ENCODE measurements around the gene CALM1. TPM values are rescaled to one million over a fixed set of nuclear protein-coding genes. Genes with fewer than 3 reads are reported as not detected.

The CALM1 gene
- total and polyA plus RNA-seq, 2 donors from 2014 or later = 328 to 469 TPM

- no peaks in the 10 kb centered on the region for H3K9me3 ChIP-seq (ENCODE audit: control insufficient read depth in 2 of 3, insufficient read depth in 1 of 3, low read length in 3 of 3)
- H3K36me3 ChIP-seq (ENCODE audit: control insufficient read depth in 2 of 3, insufficient read depth in 3 of 3, low read length in 3 of 3) = no peaks in the 10 kb centered on the region
- no peak overlapping the region for H3K27ac ChIP-seq (ENCODE audit: low read depth in 2 of 2, low read length in 2 of 2)
- H3K27me3 ChIP-seq (ENCODE audit: control insufficient read depth, insufficient read depth, low read length) = no peaks in the 10 kb centered on the region
- no peaks in the 10 kb centered on the region for H3K4me1 ChIP-seq (ENCODE audit: control insufficient read depth in 2 of 3, insufficient read depth in 2 of 3, low read depth in 1 of 3, low read length in 3 of 3)
- FAIRE-seq (no peak), DNase-seq (peak in 2 of 5 donors; percentile 44 to 56)
- H3K9ac ChIP-seq (ENCODE audit: low read length in 3 of 3) = no peak overlapping the region
- intact Hi-C loops (cut with DNase I) = no loop called here
- TF ChIP-seq CTCF (IDR thresholded peaks at IDR 0.05; ENCODE audit: borderline replicate concordance, extremely low read depth, insufficient read depth) = no peak
- no peak overlapping the region for H3K4me3 ChIP-seq (ENCODE audit: low read length in 3 of 3)
Observed at GRCh38 chr14:90416720-90417119, 19.9 kb downstream of the CALM1 start.

- FAIRE-seq (no peak), DNase-seq (no peak)
- no peak for TF ChIP-seq CTCF (IDR thresholded peaks at IDR 0.05; ENCODE audit: borderline replicate concordance, extremely low read depth, insufficient read depth)
- no peaks in the 10 kb centered on the region for H3K9me3 ChIP-seq (ENCODE audit: control insufficient read depth in 2 of 3, insufficient read depth in 1 of 3, low read length in 3 of 3)
- no peak overlapping the region for H3K9ac ChIP-seq (ENCODE audit: low read length in 3 of 3)
- H3K27me3 ChIP-seq (ENCODE audit: control insufficient read depth, insufficient read depth, low read length) = no peaks in the 10 kb centered on the region
- H3K36me3 ChIP-seq (ENCODE audit: control insufficient read depth in 2 of 3, insufficient read depth in 3 of 3, low read length in 3 of 3) = no peaks in the 10 kb centered on the region
- no peak overlapping the region for H3K27ac ChIP-seq (ENCODE audit: low read depth in 2 of 2, low read length in 2 of 2)
- intact Hi-C loops (cut with DNase I) = no loop called here
- H3K4me1 ChIP-seq (ENCODE audit: control insufficient read depth in 2 of 3, insufficient read depth in 2 of 3, low read depth in 1 of 3, low read length in 3 of 3) = no peaks in the 10 kb centered on the region
- H3K4me3 ChIP-seq (ENCODE audit: low read length in 3 of 3) = no peak overlapping the region
Observed at GRCh38 chr14:90418053-90418452, 21.2 kb downstream of the CALM1 start.

GRCh38 chr14:90419200-90419599, 22.4 kb downstream of the CALM1 start:
- no peaks in the 10 kb centered on the region for H3K9me3 ChIP-seq (ENCODE audit: control insufficient read depth in 2 of 3, insufficient read depth in 1 of 3, low read length in 3 of 3)
- H3K4me3 ChIP-seq (ENCODE audit: low read length in 3 of 3) = no peak overlapping the region
- H3K36me3 ChIP-seq (ENCODE audit: control insufficient read depth in 2 of 3, insufficient read depth in 3 of 3, low read length in 3 of 3) = no peaks in the 10 kb centered on the region
- no peak for FAIRE-seq
- no peaks in the 10 kb centered on the region for H3K4me1 ChIP-seq (ENCODE audit: control insufficient read depth in 2 of 3, insufficient read depth in 2 of 3, low read depth in 1 of 3, low read length in 3 of 3)
- TF ChIP-seq CTCF (IDR thresholded peaks at IDR 0.05; ENCODE audit: borderline replicate concordance, extremely low read depth, insufficient read depth) = no peak
- no peaks in the 10 kb centered on the region for H3K27me3 ChIP-seq (ENCODE audit: control insufficient read depth, insufficient read depth, low read length)
- H3K27ac ChIP-seq (ENCODE audit: low read depth in 2 of 2, low read length in 2 of 2) = peak overlapping the region in 1 of 2 donors; percentile 61
- intact Hi-C loops (cut with DNase I) = no loop called here
- H3K9ac ChIP-seq (ENCODE audit: low read length in 3 of 3) = peak overlapping the region in 1 of 3 donors; percentile 26
- peak; percentile 61 to 92 (median 82) for DNase-seq

- Histone ChIP-seq H3K27ac (ENCODE audit: low read depth in 2 of 2, low read length in 2 of 2) (no peak overlapping the region), H3K36me3 (ENCODE audit: control insufficient read depth in 2 of 3, insufficient read depth in 3 of 3, low read length in 3 of 3) (no peaks in the 10 kb centered on the region), H3K27me3 (ENCODE audit: control insufficient read depth, insufficient read depth, low read length) (no peaks in the 10 kb centered on the region), H3K4me3 (ENCODE audit: low read length in 3 of 3) (no peak overlapping the region), H3K4me1 (ENCODE audit: control insufficient read depth in 2 of 3, insufficient read depth in 2 of 3, low read depth in 1 of 3, low read length in 3 of 3) (no peaks in the 10 kb centered on the region), H3K9ac (ENCODE audit: low read length in 3 of 3) (no peak overlapping the region), H3K9me3 (ENCODE audit: control insufficient read depth in 2 of 3, insufficient read depth in 1 of 3, low read length in 3 of 3) (no peaks in the 10 kb centered on the region)
- TF ChIP-seq CTCF (IDR thresholded peaks at IDR 0.05; ENCODE audit: borderline replicate concordance, extremely low read depth, insufficient read depth) = no peak
- DNase-seq = no peak
- no peak for FAIRE-seq
- intact Hi-C loops (cut with DNase I) = no loop called here
Observed at GRCh38 chr14:90421001-90421631, 24.3 kb downstream of the CALM1 start.
